Sciatic nerve (tissue), 2 donors: ENCODE measurements around the gene CCDC28B. TPM values are rescaled to one million over a fixed set of nuclear protein-coding genes. Genes with fewer than 3 reads are reported as not detected.
"Not testable (repeated sequence)": the region's sequence is repeated elsewhere in the genome, so short reads cannot be mapped to it uniquely, and the experiment has no call there.

Experiments
- ATAC-seq: fragments of 200-7000 bp; cut with Tn5 transposase; one replicate; pipeline ENCODE4 v1.9.1; 2020; ENCODE audit warnings: mild to moderate bottlenecking, moderate library complexity
- DNase-seq: peaks from one replicate; pipeline ENCODE4 v3.0.0-alpha.2; 2020; ENCODE audit warnings: low spot score
- intact Hi-C: fragments of 100-400 bp; cut with DNase I; formaldehyde crosslinking; loops from one replicate; pipeline ENCODE4 v1.14.2; 2022
- total RNA-seq: library from RNA; stranded (reverse); fragmentation: NEBNext Ultra II Directional; extraction: Animal tissue kit (Norgen Biotek cat#: 25700); gene quantifications from one replicate; pipeline ENCODE4 v1.2.1, GENCODE V29; 2021
- donor health status: DM: no; HTN: no; CAD: no.
- donor health status: DM: no; HTN: no; CAD: no.

Gene CCDC28B
- total RNA-seq = 3.7 TPM

GRCh38 chr1:32200226-32201010 is at the start of gene CCDC28B:
Gene CCDC28B (plus strand): TSS chr1:32200595. CDS start chr1:32201936, 1,341 bp downstream.
- DNase-seq = peak; percentile 87
- intact Hi-C loops = no loop called here
- ATAC-seq = peak; percentile 81

DNA sequence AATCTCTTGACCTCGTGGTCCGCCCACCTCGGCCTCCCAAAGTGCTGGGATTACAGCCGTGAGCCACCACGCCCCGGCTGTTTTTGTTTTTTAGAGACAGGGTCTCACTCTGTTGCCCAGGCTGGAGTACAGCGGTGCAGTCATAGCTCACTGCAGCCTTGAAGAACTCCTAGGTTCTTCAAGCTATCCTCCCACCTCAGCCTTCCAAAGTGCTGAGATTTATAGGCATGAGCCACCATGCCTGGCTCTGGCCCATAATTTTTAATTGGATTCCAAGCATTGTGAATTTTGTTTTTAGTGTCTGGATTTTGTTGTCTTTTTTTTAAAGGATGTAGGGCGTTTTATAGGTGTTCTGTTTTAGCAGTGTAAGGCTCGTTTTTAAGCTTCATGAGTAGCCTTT is 49.5 kb upstream of the CCDC28B start:
- ATAC-seq (no peak), DNase-seq (no peak)
- intact Hi-C loops = no loop called here

DNA sequence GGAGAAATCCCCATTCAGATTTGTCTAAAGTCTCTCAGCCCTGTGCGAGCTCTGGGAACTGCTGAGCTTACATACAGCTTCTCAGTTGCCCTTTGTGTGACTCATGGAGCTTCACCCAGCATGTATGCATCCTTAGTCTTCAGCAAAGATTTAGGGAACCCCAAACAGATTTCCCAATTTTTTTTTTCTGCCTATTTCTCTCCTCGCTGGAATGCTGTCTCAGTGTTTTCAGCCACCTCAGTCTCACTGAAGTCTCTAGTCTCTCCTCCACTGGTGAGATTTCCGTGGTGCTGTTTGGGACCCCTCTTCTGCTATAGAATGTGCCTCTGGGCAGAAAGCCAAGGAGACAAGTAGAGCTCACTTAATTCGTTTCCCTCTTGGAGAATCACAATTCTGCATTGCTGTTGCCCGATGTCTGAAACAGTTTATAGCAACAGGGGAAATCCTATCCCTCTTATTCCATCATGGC is 49.0 kb upstream of the CCDC28B start:
- intact Hi-C loops = no loop called here
- DNase-seq (no peak), ATAC-seq (no peak)

DNA sequence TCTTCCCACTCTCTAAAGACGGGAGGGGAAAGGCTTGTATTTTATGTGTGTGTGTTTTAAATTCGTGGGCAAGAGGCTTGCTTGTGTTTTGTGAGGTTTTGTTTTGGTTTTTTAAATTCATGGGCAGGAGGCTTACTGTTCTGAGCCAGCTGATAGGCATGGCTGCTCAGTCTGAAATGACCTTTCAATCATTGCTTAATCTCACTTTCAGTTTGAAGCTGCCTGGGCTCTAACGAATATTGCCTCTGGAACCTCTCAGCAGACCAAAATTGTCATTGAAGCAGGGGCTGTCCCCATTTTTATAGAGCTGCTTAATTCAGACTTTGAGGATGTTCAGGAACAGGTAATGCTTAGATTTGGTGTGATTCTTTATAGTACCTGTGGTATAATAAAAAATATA is 41.2 kb upstream of the CCDC28B start:
- ATAC-seq (no peak), DNase-seq (no peak)
- intact Hi-C loops = no loop called here

GRCh38 chr1:32163405-32163804 is 37.0 kb upstream of the CCDC28B start:
- ATAC-seq (no peak), DNase-seq (no peak)
- intact Hi-C loops = no loop called here

DNA sequence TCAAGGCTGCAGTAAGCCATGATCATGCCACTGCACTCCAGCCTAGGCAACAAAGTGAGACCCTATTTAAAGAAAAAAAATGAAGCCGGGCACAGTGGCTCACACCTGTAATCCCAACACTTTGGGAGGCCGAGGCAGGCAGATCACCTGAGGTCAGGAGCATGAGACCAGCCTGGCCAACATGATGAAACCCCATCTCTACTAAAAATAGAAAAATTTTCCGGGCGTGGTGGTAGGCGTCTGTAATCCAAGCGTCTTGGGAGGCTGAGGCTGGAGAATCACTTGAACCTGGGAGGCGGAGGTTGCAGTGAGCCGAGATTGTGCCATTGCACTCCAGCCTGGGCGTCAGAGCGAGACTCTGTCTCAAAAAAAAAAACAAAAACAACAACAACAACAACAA is 34.8 kb upstream of the CCDC28B start:
- DNase-seq, ATAC-seq, intact Hi-C loops: not testable (repeated sequence)

DNA sequence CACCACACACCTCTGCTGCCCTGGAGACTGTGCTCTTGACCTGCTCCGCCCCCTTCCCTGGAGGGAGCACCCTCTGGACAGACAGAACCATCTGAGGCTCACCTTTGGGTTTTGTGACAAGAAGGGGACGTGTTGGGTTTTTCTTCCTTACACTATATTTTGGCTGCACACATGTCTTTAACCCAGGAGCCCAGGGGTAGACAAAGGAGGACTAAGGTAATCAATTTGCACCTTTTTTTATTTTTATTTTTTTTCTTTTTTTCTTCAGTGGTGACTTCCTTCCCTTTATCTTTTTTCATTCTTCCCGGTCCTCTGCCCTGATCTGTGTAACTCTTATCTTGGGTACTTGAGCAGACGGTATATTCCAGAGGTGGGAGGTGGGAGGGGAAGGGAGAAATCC is 29.4 kb upstream of the CCDC28B start:
- DNase-seq (no peak), ATAC-seq (no peak)
- intact Hi-C loops = no loop called here

DNA sequence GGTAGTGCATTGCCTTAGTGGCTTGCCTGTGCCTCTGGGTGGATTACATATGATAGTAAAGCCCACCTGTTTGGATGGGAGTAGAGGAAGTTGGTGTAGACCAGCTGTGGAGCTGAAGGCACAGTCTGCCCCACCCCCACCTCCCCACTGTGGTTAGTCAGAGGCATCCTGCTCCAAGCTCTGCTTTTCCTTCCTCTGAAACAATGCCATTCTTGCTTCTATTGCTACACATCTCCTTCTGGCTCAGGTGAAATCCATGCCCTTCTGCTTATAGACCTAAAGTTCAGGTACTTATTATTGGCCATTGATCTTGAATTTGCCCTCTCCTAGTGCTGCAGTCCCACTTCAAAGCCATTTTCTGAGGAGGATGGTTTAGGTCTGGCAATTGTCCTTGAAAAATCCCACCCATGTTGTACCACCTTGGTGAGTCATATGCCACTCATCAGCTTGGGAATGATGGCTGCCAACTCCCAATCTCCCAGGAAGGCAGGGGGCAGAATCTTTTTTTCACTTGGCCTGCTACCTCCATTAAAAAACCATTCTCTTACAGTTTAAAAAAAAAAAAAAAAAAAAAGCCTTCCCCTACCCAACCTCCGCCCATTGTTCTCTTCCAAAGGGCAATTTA is 27.7 kb upstream of the CCDC28B start:
- DNase-seq (no peak), ATAC-seq (no peak)
- intact Hi-C loops = no loop called here

DNA sequence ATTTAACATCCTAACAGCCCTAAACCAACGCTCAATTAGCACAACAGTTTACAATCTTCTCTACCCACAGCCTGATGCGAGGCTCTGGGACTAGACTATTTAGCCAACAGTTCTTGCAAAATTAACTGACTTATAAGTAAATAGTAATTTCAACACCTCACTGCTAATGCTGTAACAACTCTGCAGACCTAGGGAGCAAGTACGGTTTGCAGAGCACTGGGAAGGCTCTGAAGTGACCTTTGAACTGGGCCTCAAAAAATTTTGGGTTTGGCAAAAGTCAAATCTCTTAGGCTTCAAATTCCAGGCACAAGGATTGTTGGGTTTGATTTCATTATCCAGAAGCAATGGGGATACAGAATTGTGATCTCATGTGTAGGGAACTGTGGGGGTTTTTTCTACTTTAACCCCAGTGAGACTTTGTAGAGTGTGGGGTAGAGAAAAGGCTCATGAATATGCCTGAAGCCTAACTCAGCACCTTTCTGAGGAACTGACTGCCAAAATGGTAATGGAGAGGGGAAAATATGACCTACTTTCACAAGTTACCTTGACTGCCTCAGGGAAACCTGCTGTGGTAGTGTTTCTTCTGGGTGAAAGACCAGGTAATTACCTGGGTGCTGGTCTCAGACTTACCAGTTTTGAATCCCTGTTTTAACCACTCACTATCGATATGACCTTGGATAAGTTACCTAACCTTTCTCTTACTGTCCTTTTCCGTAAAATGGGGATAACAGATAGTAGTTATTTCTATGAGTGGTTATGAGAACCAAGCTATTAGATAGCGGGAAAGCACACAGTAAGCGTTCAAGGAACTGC is 21.8 kb upstream of the CCDC28B start:
- intact Hi-C loops = no loop called here
- DNase-seq (no peak), ATAC-seq (peak; percentile 22)

- ATAC-seq (no peak), DNase-seq (no peak)
- intact Hi-C loops = no loop called here
Measured at GRCh38 chr1:32179193-32179442, 21.3 kb upstream of the CCDC28B start.

DNA sequence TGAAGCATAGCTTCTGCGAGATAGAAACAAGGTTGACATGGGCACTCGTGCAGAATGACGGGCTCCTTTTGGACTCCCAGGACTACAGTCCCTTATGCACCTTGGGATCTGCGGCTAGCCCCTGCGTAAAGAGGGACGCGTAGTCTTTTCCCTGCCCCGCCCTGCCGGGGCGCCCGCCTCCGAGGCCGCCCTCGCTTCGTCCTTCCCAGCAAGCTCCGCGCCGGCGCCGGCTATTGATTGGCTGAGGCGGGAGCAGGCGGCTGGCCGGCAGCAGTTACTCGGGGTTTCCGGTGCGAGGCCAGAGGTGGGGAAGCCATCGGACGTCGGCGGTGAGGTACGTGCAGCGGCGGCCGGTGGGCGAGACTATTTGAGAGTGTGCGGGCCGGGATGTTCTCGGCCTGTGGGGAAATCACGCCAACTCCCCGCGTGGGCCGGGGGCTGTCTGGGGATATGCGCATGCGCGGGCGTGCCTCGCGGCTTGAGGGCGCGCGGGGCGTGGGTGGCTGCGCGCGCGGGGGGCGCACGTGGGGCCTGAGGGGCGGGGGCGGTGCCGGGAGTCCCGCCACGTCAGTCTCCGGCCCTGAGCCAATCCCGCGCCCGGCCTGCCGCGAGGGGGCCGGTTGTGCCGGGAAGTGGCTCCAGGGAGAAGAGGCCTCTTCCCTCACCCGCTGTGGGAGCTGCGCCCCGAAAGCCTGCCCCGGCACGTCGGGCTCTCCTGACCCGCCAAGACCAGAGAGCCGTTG is 20.8 kb upstream of the CCDC28B start, which contains the start of gene TXLNA:
TSS of gene TXLNA (plus strand) at position 233 of the 743 bp plus-strand sequence. CDS start 671 bp downstream, outside the sequence.
- peak; percentile 97 for DNase-seq
- ATAC-seq = peak; percentile 97
- intact Hi-C loops = no loop called here

- peak; percentile 71 for DNase-seq
- intact Hi-C loops = no loop called here
- peak; percentile 42 for ATAC-seq
Measured at GRCh38 chr1:32180186-32181060, 20.0 kb upstream of the CCDC28B start.

- no peak for DNase-seq
- no peak for ATAC-seq
- intact Hi-C loops = no loop called here
Measured at GRCh38 chr1:32181065-32181464, 19.3 kb upstream of the CCDC28B start.

GRCh38 chr1:32181563-32181962 is 18.8 kb upstream of the CCDC28B start:
- ATAC-seq (no peak), DNase-seq (no peak)
- intact Hi-C loops = no loop called here

GRCh38 chr1:32182060-32182459 is 18.3 kb upstream of the CCDC28B start:
- ATAC-seq (no peak), DNase-seq (no peak)
- intact Hi-C loops = no loop called here

GRCh38 chr1:32184650-32185049 is 15.7 kb upstream of the CCDC28B start:
- intact Hi-C loops = no loop called here
- ATAC-seq (no peak), DNase-seq (no peak)

DNA sequence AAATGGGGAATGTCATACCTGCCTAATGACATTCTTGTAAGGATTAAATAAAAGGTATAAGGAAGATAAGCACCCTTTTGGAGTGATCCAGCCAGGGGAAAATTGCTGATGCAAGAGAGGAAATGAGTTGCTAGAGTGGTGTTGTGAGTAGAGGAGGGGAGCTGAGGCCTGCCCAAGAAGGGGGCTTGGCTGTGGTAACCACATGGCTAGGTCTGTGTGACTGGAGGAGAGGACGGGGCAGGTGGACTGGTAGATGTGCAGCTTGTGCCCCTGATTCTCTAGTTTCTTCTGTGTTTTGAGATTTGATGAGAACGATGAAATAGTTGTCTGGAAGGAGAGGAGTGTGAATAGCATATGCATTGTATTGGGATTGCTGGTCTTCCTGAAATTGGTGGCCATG is 14.3 kb upstream of the CCDC28B start:
- no peak for DNase-seq
- no peak for ATAC-seq
- intact Hi-C loops = no loop called here

DNA sequence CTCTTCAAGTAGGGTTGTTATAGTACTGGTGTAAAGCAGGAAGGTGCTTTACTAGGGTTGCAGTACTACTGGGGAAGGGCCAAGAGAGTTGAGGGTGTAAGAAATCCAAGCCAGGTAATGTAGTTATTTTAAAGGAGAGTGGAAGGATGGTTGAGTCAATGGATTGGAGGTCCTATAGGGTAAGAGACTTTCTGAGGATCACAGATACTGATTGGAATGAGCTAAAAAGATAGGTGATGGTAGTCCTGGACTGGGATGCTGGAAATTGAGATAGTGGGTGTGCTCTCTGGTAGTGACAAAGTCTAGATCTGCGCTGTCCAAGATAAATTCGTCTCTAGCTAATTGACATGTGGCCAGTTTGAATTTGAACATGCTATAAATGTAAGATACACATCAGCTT is 13.9 kb upstream of the CCDC28B start:
- intact Hi-C loops = no loop called here
- no peak for DNase-seq
- no peak for ATAC-seq
